GM18867 (cell line): ENCODE data around the gene OFD1.

ENCODE experiments used
- ATAC-seq: cut with Tn5 transposase; IDR thresholded peaks from one replicate; pipeline ENCODE4 v1.9.1; 2021; ENCODE audit warnings: mild to moderate bottlenecking, moderate library complexity; ENCODE audit not compliant: unreplicated experiment

The OFD1 gene

GRCh38 chrX:13734278-13735172 lies at the start of gene OFD1, which contains the start of gene TRAPPC2:
Gene OFD1, plus strand, starts transcription at chrX:13734748. Its CDS starts 324 bp downstream, at chrX:13735072.
Gene TRAPPC2, minus strand, starts transcription at chrX:13734620. Its CDS starts 14,657 bp downstream, at chrX:13719963.
- peak; percentile 93 for ATAC-seq

DNA sequence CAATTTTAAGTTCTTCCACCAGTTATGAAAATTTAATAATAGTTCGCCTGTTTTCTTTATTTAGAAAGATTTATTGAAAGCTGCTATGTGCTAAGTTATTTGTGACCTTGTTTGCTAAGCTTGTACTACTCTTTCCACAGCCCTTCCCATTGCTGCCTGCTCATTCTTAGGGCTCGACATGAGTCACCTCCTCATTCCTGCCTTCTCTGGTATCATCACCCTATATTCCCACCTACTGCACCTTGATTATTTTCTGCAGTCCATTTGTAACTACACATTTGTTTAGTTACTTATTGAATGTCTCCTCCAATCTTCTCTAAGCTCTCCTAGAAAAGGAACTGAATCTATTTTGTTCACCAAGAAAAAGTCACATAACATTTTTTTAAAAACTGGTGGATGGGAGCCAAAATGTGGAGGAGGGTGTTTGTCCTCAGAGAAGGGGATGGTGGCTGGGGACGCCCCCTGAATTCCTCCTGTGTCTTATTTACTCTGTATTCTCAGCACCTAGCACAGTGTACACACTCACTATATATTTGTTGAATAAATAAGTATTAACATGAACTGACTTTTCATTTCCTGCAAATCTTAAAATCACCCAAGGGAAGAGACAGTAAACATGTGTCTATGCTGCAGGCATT lies 49.3 kb upstream of the OFD1 start:
- no peak for ATAC-seq

DNA sequence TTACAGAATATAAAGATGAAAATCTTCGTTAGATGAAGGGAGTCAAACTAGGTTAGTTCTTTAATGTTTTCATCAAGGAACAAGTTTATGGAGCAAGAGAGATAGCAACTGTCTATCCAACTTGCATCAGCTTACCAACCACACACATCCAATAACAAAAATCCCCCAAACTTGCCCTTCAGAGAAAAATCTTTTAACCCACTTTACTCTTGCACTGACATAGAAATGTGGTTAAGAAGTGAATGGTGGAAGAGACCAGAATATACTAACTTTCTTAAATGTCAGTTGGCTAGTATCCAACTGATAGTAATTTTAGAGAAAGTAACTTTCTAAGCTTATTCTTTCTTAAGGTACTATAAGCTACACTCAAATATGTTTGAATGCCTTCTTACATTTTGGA lies 47.3 kb upstream of the OFD1 start:
- ATAC-seq = no peak

DNA sequence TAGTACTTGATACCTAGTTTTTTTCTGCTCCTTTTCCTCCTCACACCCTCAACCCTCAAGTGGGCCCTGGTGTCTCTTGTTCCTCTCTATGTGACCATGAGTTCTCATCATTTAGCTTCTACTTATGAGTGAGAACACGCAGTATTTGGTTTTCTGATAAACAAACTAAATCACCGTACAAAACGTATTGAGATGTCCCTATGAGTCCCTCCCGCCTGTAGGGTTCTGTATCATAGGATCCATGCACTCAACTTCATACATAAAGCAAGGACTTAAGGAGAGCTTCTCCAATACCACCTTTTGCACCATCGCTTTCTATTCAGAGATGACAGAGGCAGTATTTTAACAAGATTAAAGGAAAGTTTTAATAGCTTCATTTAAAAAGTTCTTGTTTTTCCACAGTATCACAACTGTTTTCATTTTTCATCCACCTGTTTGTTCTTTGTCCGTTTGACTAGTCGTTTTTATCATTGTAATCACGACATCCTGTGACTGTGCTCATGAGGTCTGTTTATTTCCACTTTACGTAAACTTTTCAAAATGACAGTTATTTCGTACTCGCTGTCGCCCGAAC lies 46.1 kb upstream of the OFD1 start:
- no peak for ATAC-seq

DNA sequence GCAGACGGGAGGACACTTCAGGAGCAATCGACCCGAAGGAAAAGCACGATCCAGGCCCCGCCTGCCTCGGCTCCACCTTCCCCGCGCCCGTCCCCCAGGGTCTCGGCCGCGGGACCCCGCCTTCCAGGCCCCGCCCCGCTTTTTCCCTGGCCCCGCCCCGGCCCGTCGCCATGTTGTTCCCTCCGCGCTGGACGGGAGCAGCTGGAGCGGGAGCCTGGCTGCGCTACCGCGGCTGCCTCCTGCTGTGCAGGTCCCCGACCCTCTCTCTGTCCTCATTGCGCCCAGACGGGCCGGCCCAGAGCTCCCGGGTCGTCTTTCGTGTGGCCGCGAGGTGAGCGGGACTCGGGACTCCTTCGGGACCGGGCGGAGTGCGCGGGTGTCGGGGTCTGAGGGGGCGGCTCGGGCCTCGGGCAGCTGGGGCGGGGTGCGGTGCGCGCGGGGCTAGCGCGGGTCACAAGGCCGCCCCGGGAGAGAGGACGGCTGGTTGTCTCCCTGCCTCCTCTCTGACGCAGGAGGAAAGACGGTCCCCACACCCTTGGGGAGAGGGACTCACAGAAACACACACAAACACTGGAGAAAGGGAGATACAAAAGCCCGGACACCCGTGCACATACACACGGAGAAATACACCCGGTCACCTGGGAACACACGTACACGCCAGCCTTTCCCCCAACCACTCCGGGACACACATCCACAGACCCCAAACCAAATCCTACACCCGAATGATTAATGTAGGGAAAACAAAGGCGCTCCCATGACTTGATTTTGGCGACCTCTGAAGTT lies 45.4 kb upstream of the OFD1 start, which contains the start of gene RAB9A:
Gene RAB9A, plus strand, starts transcription at position 171 of the 783 bp plus-strand sequence. CDS start 19,619 bp downstream, outside the sequence.
- peak; percentile 74 for ATAC-seq

GRCh38 chrX:13689741-13690211 lies 44.8 kb upstream of the OFD1 start:
- ATAC-seq = no peak

GRCh38 chrX:13690836-13691235 lies 43.7 kb upstream of the OFD1 start:
- ATAC-seq = no peak

DNA sequence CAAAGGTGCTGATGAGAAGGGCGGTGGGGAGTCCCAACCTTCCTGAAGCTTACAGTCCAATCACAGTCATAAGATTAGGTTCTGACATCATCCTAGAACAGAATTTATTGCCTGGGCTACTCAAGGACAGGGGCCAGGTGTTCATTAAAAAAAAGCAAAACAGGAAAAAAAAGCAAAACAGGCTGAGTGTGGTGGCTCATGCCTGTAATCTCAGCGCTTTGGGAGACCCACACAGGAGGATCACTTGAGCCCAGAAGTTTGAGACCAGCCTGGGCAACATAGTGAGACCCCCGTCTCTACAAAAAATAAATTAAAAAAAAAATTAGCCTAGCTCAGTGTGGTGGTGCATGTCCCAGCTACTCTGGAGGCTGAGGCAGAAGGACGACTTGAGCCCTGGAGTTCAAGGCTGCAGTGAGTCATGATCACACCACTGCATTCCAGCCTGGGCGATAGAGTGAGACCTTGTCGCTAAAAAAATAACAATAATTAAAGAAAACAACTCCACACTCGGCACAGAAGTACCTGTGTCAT lies 42.6 kb upstream of the OFD1 start:
- no peak for ATAC-seq

GRCh38 chrX:13692771-13693231 lies 41.7 kb upstream of the OFD1 start:
- no peak for ATAC-seq

- no peak for ATAC-seq
Observed at GRCh38 chrX:13693341-13693961, 41.1 kb upstream of the OFD1 start.

- no peak for ATAC-seq
Observed at GRCh38 chrX:13694359-13694758, 40.2 kb upstream of the OFD1 start.

GRCh38 chrX:13694983-13695382 lies 39.6 kb upstream of the OFD1 start:
- ATAC-seq = no peak

DNA sequence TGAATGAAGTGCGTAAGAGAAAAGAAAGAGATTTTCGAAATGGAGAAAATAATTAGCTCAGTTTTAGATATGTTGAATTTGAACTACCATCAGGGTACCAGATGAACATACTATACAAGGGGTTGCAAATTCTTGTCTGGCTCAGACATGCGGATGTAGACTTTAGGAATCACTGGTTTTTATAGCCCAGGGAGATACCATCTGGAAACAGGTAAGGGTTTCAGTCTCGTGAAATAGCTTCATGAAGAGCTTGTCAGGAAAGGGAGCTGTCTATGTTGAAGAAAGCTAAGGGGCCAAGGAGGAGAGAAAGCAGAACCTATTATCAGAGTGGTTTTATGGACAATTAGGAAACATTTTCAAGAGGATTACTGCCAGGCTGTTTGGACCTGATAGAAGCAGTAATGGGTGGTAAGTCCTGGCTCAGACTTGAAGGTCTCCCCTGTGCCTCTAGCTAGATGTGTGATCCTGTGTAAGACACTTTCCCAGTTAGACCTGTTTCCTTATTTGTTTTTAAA lies 38.9 kb upstream of the OFD1 start:
- no peak for ATAC-seq

GRCh38 chrX:13697455-13697854 lies 37.1 kb upstream of the OFD1 start:
- ATAC-seq = peak; percentile 71

DNA sequence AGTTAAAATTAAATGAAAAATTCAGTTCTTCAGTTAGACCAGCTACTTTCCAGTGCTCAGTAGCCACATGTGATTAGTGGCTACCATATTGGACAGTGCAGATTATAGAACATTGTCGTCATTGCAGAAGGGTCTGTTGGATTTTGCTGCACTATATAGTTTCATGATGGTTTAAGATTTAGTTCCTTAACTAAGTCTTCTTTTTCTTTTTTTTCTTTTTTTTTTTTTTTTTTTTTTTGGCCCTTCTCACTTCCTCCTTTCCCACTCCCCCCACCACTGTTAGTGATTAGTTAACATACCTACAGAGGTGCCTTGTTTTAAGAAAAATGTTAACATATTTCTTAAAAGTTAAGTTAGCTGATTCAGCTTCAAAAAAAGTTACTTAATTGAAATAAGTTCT lies 36.6 kb upstream of the OFD1 start:
- peak; percentile 7 for ATAC-seq

DNA sequence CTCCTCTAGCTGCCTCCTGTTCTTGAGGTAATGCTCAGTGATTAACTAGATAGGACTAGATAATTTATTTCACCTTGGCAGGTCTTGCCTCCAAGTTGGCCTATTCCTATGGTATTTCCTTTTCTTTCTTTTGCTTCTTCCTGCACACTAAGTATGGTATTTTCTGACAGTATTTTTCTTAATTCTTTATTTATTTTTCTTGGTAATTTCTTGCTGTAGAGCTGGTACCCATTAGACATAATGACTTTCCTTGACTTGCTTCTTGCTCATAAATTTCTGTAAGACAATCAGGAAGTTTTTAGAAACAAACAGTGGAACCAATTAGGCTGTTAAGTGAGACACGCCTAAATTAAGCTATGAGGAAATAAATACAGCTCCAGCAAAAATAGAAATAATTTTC lies 36.1 kb upstream of the OFD1 start:
- ATAC-seq = no peak

DNA sequence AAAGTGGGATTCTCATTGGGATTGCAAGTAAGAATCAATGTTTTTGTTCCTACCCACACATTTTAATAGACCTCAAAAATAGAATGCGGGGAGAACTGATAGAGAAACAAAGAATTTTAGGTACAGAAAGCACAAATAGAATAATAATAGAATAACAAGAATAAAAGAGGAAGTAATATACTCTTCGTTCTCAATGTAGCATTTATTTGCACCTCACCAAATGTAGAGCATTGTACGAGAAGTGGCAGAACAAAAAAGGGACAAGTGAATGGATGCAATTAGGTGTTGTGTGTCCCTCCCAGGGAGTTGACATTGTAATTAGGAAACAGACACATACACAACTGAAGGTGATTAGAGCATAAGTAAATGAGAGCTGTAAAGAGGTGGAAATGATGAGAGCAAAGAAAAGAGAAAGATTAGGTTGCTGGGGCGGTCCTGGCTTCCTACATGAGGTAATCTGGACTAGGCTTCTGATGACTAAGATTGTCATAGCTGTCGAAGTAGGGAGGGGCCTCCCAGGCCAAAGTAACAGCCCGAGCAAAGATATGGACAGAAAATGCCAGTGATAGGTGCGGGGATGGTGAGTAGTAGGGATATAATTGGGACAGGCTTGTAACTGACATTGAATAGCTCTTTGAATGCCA lies 35.2 kb upstream of the OFD1 start:
- peak; percentile 59 for ATAC-seq

DNA sequence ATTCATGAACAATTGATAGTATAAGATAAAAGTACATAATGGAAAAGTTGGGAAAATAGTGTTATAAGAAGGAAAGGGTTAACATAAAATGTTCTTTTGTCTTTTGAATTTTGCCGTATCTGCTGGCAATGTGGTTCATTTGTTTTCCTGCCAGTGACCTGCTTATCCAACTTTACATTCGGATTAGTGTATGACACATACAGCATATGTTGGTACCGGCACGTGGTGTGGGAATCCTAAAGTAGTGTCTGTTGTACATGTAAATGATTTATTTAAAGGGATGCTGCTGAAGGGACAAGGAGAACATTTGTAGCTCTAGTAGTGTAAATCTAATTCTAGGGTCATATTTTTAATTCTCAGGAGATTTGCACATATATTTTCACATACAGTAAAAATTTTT lies 34.2 kb upstream of the OFD1 start:
- ATAC-seq = no peak

DNA sequence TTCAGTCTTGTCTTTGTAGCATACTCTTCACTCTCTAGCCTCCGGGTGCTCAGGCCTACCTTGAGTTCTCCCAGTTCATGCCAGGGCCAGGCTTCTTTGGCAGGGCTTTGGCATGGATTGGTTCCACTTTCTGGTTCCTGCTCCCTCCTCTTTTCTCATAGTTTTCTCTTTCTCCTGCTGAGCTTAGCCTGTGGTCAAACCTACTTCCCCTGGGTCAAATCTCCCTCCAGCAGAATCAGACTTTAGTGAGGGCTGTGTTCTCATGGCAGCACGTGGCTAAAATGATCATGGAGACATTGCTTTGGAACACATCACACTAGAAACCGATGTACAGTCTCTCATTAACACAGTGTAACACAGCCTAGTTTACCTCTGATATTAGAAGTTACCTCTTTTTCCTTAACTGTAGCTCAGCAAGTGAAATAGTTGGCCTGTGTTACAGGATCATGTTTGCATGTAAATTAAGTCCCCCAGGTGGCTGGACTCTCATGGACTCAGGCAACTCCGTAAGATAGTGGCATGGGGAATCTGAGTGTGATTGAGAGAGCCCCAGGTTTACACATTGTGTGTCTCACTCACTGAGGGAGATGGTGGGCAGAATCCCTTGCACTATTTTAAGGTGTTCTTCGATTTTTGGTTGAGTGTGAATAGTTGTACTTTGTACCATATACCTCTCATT lies 32.3 kb upstream of the OFD1 start:
- ATAC-seq = no peak
